ENCODE results near the gene COL18A1.

DNA sequence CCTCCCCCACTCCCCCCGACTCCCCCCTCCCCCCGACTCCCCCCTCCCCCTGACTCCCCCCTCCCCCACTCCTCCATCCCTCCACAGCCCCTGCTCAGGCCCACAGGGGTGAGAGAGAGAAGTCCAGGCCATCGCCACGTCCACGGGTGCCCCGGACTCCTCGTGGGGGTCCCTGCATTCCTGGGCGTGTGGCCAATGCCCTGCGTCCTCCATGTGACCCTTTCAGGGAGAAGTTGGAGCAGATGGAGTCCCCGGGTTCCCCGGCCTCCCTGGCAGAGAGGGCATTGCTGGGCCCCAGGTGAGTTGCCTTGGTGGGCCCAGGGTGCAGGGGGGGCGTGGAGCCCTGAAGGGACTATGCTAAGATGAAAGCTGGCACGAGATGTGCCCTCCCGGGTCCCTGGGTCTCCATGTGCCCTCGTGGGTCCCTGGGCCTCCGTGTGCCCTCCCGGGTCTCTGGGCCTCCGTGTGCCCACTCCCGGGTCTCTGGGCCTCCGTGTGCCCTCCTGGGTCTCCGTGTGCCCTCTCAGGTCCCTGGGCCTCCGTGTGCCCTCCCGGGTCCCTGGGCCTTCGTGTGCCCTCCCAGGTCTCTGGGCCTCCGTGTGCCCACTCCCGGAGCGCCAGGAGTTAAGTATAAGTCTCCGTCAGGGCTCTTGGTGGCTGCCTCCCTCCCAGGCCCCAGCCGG, 85.2 kb downstream of the COL18A1 start:
- TF ChIP-seq, protein P1, sequence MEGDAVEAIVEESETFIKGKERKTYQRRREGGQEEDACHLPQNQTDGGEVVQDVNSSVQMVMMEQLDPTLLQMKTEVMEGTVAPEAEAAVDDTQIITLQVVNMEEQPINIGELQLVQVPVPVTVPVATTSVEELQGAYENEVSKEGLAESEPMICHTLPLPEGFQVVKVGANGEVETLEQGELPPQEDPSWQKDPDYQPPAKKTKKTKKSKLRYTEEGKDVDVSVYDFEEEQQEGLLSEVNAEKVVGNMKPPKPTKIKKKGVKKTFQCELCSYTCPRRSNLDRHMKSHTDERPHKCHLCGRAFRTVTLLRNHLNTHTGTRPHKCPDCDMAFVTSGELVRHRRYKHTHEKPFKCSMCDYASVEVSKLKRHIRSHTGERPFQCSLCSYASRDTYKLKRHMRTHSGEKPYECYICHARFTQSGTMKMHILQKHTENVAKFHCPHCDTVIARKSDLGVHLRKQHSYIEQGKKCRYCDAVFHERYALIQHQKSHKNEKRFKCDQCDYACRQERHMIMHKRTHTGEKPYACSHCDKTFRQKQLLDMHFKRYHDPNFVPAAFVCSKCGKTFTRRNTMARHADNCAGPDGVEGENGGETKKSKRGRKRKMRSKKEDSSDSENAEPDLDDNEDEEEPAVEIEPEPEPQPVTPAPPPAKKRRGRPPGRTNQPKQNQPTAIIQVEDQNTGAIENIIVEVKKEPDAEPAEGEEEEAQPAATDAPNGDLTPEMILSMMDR (IDR thresholded peaks at IDR 0.05) = no peak
- TF ChIP-seq POLR2A (IDR thresholded peaks at IDR 0.05) = no peak
